GM04504 (cell line): ENCODE data around the gene PRKN.
"Not testable (repeated sequence)": the region's sequence is repeated elsewhere in the genome, so short reads cannot be mapped to it uniquely, and the experiment has no call there.

Experiments
- DNase-seq: peaks from one replicate; pipeline ENCODE4 v3.0.0-alpha.2; 2012; ENCODE audit warnings: low read depth

PRKN gene

GRCh38 chr6:162710936-162711335 lies 16.6 kb downstream of the PRKN start:
- no peak for DNase-seq

DNA sequence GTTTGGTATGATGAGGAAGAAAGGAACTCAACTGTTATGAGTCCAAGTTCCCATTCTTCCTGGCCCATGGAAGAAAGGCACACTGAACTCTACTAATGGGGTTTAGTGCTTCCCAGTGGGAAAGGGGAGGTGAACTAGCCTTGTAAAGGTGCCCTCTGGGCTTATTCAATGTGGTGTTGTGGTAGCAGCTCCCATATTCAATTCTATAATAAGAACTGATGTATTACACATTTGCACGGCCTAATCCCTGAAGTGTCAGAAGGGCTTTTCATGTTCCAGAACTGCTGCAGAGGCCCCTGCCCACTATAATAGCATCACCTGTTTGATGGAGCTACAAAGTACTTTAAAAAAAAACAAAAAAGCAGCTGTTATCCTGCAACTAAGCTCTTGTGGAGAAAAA lies 17.1 kb downstream of the PRKN start:
- DNase-seq, result no peak

GRCh38 chr6:162709431-162709830 lies 18.1 kb downstream of the PRKN start:
- no peak for DNase-seq

DNA sequence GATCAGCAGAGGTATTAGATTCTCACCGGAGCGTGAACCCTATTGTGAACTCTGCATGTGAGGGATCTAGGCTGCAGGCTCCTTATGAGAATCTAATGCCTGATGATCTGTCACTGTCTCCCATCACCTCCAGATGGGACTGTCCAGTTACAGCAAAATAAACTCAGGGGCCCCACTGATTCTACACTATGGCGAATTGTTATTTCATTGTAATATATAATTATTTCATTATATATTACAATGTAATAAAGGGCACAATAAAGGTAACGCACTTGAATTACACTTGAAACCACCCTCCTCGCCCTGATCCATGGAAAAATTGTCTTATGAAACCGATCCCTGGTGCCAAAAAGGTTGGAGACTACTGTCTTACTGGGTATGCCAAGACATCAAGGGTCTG lies 18.6 kb downstream of the PRKN start:
- DNase-seq, result no peak

GRCh38 chr6:162706232-162706631 lies 21.3 kb downstream of the PRKN start:
- DNase-seq, result no peak

GRCh38 chr6:162705736-162706135 lies 21.8 kb downstream of the PRKN start:
- DNase-seq, result no peak

DNA sequence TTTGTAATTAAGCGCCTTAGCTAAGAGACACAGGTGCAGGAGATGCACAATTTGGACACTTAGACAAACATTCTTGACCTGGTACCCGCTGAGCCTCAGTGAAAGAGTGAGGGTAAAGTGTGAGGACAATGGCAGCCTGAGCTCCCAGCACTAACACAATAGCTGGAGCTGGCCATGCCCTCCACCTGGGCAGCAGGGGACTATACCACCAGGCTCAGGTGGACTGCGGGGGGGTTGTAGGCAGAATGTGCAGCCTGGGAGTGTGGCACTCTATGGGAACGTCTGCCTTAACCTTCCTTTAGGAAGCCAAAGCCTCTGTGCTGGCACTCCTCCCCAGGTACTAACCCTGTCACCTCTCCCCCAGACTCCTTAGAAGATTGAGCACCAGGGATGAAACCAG lies 23.6 kb downstream of the PRKN start:
- no peak for DNase-seq

- no peak for DNase-seq
Measured at GRCh38 chr6:162702446-162702845, 25.1 kb downstream of the PRKN start.

DNA sequence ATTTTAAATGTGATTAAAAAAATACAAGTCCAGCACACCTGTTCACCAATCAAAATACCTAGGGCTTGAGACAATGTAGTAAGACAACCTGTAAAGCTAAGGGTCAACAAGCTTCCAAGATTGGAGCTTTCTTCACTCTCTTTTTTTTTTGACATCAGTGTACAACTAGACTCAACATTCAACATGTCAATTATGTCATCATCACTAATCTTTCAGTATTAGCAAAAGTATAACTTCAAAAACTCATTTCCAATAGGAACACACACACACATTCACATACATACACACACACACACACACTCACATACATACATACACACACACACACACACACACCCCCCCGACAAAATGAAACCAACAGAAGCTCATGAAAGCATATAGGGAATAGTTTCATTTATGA lies 26.0 kb downstream of the PRKN start:
- no peak for DNase-seq

DNA sequence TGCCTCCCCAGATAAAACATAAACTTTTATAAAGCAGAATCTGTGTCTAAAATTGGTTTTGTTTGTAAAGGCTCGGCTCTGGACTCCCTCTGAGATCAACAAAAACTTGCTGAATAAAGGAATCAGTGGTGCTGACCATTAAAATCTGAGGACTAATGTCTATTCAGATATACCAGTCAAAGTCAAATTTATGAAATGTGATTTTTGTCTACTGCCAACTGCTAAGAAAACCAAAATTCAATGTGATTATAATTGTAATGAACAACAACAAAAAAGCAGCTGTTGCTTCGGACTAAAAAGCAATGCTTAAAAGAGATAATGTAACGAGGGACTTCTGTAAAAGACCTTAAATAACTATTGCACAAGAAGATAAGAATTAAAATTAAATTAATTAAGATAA lies 26.6 kb downstream of the PRKN start:
- no peak for DNase-seq

- no peak for DNase-seq
Measured at GRCh38 chr6:162699961-162700360, 27.6 kb downstream of the PRKN start.

DNA sequence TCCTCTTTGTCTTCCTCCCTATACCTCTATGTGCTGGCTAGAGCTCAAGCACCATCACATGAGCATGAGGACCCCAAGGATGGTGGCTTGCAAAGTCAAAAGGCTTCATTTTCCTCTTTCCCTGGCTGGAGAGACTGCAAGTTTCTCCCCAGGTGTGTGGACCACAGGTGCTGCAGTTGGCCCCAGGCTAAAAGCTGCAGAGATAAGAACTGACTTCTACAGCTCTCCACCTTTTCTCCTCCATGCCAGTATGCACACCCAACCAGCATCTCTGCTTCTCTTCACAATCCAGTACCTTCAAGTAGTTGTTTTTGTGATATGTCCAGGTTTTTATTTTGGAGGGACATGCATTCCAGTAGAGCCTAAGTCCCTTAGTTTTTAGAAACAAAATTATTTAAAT lies 29.1 kb downstream of the PRKN start:
- no peak for DNase-seq

DNA sequence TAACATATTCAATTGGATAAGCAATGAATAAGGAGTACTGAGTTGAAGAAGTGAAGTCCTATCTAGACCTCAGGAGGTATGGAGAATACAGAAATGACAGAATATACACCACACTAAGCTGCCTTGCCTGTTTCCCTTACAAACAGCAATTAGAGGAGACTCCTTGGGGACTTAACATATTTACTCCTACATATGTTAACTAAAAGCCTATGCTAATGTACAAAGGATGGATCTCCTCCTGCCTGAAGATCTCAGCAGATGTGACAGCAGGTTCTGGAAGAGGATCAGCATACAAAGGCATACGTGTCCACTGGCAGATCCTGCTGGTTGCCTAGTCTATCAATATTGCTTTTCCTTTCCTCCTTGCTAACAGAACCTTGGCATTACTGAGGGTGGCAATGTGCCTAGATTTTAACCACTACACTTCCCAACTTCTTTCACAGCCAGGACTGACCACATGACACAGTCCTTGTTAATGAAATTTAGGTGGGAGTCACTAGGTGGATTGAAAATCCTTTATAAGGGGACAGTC lies 29.6 kb downstream of the PRKN start:
- no peak for DNase-seq

- DNase-seq, result no peak
Measured at GRCh38 chr6:162690158-162690557, 37.4 kb downstream of the PRKN start.

DNA sequence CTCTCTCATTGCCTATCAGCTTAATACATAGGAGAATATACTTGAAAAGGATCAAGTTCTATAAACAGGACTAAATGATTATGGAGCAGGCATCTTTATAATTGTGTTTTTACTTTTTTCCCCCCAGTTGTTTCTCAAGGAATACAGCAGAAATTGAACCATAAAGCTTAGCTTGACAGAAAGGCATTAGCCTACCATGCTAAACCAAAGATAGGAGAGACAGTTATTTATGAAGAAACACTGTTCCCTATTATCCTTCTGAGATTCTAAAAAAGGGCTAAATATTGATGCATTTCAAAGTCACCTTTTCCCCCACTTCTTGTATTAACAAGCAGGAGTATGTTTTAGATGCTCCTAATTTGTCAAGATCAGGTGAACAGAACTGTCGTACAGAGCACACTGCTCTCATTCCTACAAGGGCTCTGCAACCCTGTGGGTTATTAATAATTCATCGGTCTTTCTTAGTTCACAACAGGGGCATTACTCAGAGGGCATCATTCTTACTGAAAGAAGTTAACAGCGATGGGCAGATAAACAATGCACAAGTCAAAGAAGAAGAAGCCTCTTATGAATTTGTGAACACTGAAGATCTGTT lies 38.7 kb downstream of the PRKN start:
- no peak for DNase-seq

GRCh38 chr6:162685586-162685985 lies 42.0 kb downstream of the PRKN start:
- no peak for DNase-seq

- no peak for DNase-seq
Measured at GRCh38 chr6:162684961-162685360, 42.6 kb downstream of the PRKN start.

DNA sequence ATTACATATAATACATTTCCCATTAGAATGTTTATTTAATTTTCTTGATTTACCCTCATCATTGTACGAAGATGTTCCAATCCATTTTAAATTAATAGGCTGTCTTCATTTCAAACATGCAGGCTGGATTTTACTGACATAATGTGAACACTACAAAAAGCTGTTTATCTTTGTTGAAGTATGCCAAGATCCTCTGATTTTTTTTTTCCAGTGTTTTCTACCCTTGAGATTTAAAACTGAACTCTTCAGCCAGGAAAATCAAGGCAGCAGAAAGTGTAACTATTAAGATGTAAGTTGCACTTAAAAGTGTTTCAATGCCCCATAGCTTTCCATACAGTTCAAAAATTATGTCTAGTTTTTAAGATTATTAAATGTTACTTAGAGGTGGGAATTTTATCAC lies 43.5 kb downstream of the PRKN start:
- no peak for DNase-seq

DNA sequence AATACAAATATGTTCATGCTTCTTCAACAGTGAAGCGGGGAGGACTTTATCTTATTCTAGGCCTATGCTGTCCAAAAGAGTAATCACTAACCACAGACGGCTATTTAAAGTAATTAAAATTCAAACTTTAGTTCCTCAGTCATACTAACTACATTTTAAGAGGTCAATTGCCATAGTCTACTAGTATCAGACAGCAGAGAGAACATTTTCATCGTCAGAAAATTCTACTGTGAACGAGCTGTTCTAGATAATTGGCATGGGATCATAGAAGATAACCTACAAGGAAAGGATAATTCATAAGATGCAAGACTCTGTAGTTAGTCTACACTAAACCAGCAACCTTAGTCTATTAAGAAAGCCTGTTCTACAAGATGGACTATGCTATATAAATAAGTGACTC lies 44.4 kb downstream of the PRKN start:
- DNase-seq, result no peak

DNA sequence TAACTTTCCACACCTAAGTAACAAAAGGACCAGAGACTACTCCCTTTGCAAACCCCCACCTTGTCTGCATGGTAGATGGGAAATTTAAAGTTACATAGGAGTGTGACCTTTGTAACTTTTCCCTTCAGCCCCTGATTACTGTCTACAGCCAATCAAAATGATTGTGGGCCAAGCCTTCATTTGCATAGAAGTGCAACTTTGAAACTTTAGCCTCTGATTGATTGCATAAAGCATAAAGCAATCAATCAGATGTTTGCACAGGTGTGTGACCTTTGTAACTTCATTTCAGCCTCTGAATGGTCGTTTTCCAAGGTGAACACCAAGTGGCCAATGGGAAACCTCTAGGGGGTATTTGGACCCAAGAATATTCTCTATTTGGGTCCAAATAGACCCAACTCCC lies 46.1 kb downstream of the PRKN start:
- DNase-seq, result no peak

DNA sequence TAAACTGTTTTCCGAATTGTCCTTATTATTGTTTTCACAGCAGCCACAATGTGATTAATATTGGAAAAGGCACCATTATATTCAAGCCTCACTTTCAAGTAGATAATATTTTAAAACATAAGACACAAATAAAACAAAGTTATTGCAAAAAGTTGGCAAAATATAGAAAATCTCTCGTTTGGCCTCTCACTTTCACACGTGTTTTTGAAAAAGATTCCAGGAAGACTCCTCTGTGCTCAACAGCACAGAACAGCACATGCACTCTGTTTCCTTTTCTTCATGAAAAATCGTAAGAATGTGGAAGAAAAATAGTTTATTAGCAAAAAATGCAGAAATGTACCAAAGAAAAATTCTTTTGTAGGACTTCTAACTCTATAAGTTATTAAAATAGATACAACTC lies 46.7 kb downstream of the PRKN start:
- no peak for DNase-seq

DNA sequence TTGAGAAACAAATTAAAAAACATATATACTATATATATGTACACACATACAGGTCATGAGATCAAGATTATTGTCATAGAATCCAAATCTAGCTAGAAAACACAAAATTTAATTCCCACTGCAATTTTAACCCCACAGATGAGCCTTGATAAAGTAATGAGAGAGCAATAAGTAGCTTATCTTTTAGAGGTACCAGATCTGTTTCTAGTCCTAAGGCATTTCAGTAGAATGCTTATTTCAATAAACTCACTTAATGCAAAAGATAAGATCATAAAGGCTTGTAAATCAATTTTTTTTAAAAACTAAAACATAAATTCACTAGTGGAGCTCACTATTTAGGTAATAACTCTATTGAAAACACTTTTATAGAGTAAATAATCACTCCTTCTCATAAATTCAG lies 47.2 kb downstream of the PRKN start:
- DNase-seq, result no peak

DNA sequence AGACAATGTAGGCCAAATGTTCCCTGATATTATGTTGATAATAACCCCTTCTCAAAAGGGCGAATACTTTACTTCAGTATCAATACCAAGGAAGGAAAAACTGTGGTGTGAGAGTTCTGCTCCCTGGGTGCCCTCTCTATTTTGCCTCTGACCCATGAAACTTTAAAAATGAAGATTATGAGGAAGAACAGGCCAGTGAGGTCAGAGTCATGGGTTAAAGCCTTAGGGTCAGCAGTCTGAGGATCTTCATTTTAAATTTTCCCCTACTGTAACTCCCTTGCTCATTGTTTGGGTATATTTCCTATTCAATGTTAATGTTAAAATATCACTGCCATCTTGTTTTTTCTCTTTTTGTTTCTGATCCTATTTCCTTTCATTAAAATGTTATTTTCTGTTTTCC lies 47.9 kb downstream of the PRKN start:
- DNase-seq, result no peak

- DNase-seq, result not testable (repeated sequence)
Measured at GRCh38 chr6:162678896-162679295, 48.7 kb downstream of the PRKN start.

GRCh38 chr6:162675503-162675902 lies 52.1 kb downstream of the PRKN start:
- no peak for DNase-seq
